SW 1271 (cell line): ENCODE results near the gene KAT6B.

Experiments used
- DNase-seq, 2 experiments: peaks; one replicate each; lab custom pipeline; 2025; lab: John Stamatoyannopoulos, UW

KAT6B gene

DNA sequence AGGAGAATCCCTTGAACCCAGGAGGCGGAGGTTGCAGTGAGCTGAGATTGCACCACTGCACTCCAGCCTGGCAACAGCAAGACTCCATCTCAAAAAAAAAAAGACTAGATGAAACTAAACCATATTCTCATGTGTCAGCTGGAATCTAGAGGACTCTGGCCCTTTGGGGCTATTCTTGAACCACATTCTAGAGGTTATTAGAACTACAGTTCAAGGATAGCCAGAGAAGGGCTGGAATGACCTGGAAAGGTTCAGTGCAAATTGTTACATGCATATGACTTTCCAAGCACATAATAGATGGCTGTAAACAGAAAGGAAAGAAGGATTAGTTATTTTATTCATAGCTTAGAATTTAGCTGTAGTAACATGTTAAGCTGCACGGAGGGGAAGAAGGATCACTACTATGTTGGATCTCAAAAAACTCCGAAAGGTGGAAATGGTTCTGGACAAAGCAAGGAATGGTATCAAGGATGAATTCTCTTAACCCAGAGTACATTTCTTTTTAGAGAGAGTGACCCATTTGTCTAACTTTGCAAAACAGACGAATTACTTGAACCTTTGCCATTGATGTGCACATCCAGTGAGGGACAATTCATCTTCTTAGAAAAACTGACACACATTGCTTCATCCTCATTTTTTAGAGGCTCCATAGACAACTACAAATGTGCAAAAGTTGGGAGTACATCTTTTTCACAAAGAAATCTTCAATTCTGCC, 161.1 kb downstream of the KAT6B start:
- DNase-seq, result no peak

DNA sequence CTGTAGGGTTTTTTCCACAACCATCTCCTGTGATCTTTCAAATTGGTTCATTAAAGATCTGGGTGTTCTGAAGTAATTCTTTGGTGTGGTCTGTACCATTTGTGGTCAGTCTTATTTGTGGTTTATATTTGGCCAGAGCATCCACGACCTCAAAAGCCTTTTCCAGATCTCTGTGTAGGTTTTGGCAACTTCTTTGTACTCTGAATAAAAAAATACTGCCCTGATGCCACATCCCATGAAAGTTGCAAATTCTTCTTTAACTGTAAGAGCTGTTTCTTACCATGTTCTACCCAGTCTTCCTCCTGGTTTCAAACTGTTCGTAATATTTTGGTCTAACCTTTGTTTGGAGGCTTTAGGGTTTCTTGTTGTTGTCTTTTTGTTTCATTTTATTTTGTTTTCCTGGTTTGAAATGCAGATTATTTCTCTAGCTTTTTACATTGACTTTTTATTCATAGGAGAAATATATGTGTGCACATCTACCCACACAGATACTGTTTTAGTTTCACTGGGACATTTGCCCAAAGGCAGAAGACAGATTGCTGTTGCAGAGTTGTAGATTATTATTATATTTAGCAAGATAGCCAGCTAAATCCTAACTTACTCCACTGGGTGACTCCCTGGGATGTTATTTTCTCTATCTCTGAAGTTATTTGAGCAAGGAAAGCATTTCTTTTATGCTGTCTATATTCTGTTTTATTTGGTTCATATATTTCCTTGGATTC, 161.8 kb downstream of the KAT6B start:
- DNase-seq, result no peak

DNA sequence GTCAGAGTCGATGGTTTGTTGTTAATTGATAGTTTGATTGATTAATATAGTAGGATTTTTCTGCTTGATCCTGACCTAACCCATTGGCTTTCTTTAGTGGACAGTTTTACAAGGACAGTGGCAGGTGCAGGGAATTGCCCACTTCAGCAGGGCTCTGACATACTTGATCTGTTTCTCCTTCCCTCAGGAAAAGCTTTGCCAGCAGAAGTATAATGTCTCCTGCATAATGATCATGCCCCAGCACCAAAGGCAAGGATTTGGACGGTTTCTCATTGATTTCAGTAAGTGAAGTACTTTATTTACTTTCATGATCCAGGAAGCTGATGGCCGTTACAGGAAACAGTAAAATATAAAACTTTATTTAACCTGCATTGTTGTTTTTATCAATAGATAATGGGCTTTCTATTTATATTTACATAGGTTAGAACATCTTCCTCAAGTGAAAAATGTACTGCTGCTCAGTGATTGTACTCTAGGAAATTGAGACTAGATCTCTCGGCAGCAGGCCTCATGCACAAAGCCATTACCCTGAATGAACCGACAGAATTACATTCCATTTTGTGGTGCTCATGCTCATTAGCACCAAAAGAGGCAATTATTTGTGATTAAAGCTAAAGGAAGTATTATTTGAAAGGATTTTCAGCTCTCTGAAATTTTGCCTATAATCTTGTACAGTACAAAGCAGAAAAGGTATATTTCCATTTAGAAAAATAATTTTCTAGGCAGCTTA, 162.6 kb downstream of the KAT6B start:
- no peak for DNase-seq

DNA sequence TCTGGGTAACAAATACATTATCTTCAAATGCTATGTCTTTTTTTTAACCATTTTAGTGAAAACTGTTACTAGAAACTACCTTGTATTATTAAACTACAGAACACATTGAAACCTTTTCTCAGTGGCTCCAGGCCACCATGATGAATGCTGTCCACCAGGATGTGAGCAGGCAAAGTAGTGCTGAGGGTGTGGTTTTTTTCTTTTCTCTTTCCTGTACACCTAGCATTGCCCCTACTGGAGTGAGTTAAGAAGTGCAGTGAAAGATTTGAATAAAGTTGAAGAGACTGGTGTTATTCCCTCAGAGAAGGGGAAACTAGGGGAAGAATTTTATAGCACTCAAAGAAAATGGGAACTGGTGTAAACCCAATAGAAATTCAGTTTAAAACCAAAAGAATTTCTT, 165.0 kb downstream of the KAT6B start:
- DNase-seq, result peak; percentile 8 to 51

DNA sequence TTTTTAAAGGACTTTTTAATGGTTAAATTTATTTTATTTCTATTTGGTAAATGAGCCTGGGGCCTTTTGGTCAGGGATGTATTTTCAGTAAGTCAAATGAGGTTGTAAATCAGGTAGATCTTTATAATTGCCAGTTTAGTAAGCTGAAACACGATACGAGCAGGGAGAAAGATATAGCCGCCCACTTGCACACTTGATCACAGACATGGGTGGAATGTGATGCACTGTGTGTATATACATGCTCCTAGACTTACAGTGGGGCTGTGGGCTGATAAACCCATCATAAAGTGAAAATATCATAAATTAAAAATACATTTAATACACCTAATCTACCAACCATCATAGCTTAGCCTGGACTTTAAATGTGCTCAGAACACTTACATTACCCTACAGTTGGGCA, 165.7 kb downstream of the KAT6B start:
- no peak for DNase-seq

DNA sequence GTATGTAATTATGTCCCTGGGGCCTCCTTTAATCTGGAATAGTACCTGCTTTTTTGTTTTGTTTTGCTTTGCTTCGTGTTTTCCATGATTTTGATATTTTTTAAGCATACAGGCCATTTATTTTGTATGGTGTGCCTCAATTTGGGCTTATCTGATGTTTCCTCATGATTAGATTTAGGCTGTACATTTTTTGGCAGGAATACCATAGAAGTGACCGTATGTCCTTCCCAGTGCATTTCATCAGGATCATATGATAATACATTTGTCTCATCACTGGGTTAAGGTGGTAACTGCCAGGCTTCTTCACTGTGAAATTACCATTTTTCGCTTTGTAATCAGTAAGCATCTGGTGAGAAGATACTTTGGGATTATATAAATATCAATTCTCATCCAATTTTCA, 167.2 kb downstream of the KAT6B start:
- no peak for DNase-seq

DNA sequence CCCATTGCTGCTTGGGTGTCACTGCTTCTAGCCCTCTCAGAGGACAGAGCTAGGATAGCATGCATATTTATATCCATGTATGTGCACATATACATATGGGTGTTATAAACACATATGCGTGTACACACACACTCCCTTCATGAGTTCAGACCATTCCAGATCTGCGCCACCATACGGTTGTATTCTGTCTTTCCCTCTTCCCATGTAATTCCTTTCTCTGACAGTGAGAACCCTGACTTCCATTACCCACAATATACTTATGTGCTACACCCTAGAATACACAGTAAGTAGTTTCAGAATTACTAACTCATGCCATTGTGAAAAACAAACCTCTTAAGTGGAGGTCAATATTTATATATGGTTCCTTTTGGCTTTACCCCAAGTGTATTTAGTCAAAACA, 168.5 kb downstream of the KAT6B start:
- DNase-seq, result no peak

DNA sequence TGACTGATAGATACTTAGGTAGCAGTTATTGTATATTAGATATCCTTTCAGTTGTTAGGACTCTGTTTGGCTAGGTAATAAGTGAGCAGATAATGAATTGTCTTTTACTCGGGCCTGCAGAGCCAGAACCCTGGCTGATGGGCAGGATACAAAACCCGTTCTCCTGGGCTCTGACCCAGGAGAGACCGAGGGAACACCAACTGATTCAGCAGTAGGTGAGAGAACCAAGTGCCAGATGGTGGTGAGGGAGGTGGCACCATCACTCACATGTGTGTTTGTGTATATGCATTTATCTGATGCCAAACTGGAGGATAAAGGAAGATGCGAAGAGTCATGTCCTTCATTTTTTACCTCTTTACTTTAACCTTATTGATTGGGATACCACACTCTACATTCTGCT, 169.4 kb downstream of the KAT6B start:
- DNase-seq, result no peak

DNA sequence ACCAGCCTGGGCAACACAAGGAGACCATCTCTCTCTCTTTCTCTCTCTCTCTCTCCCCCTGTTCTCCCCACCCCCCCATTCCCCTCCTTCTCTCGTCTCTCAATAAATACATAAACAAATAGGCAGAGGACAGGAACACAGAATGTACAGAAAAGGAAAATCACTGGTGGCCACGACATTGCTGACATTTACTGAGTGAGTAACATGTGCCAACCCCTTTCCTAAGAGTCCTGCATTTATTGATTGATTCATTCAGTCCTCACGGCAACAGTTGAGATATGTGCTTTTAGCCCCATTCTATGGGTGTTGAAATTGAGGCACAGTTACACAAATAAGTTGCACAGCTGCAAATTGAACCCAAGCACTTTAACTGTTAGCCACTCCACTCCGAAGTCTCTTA, 170.8 kb downstream of the KAT6B start:
- no peak for DNase-seq

DNA sequence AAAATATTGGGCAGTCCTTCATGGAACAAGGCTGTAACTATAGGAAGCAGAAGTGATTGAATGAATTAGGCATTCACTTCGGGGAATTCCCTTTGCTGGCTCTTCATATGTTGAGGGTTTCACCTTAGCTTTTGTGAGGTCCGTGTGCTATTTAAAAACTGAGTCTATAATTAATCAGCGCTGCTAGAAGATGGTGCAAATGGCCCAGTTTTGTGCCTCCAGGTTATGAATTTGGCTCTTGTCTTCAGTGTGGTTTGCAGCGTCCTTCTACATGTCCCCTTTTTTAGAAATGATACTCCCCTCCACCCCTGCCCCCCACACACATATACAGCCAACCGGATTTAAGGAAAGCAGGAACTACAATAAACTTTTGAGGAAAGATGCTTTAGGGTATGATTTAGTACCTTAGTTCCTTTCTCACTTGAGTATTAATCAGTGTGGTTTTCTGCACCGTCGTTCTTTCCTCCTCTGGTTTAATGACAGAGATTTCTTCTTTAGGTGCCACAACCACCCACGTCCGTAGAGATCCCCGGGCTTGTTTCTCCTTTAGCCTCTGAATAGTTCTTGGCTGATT, 174.4 kb downstream of the KAT6B start:
- no peak for DNase-seq

DNA sequence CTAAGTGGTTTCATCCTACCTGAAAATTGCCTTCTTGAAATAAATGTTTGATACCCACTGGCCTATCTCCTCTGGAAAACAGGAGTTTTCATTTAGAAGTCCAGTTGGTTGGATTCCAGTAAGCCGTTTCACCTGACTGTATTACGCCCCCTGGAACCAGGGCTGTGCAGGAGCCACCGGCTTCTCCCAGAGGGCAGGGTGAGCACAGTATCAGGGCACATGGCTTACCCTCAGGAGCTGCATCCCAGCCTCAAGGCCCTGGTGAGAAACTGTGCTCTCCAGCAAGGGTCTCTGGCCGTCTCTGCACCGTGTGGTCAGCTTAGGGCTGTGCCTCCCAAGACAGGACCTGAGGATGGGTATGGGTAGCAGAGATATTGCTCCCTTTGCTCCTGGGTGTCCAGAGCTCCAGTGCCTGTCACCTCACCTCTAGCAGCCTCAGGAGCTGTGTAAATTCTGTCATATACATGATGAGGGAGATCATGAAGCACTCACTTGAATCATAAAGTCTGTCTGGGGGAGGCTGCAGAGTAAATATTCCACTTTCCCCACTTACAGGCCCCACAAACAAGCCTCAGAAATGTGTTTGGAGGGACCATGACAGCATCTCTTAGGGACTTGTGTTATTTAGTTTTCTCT, 175.4 kb downstream of the KAT6B start:
- DNase-seq, result no peak

DNA sequence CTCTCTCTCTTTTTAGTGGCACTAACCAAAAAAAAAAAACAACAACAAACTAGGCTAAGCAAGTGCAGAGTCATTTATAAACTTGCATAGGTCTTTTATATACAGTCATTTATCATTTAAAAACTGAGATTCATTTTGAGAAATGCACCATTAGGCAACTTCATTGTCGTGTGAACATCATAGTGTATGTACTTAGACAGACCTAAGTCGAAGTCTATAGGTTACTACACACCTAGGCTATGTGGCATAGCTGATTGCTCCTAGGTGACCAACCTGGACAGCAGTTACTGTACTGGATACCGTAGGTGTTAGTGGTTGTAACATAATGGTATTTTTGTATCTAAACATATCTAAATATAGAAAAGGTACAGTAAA, 175.9 kb downstream of the KAT6B start:
- DNase-seq, result no peak

DNA sequence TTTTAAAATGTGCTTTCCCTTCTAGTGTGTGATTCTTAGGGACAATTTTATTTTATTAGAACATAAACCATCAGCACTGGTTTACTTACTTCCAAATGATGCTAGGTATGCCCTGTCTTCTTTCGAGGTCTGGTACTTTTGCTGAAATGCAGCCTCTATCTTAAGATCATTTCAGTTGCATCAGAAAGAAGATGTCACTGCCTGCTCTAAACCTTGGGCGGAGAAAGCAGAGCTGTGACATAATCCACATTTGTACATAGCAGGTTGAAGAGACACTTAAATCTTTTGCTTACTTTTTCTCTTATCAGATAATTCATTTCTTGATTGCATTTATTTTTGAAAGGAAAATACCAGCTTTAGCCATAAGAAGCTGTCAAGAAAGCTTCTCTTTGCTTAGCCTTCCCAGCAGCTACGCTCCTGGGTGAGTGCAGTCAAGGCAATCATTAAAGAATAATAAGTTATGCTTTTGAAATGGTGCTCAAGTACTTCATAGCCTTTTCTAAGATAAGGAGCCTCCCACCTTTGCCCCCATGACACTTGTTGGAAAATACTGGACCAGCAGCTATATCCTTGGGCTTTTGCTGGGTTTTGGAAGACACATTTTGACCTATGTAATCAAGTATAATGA, 176.7 kb downstream of the KAT6B start:
- no peak for DNase-seq

DNA sequence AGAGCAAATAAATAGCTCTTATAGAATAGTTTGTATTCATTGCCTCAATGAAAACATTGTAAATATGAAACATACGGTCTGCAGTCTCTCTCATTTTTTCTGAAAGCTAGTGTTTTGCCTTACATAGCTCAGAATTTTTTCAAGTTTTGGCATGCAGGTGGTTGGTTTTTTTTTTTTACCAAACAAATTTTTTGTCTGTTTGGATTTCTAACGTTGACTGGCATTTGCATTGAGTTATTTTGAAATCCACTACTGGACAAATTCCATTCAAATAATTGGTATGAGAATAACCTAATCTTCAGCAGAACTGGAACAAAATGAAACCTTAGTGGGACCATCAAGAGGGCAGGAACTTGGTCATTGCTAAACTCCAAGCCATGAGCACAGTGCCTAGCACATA, 177.5 kb downstream of the KAT6B start:
- DNase-seq, result no peak

DNA sequence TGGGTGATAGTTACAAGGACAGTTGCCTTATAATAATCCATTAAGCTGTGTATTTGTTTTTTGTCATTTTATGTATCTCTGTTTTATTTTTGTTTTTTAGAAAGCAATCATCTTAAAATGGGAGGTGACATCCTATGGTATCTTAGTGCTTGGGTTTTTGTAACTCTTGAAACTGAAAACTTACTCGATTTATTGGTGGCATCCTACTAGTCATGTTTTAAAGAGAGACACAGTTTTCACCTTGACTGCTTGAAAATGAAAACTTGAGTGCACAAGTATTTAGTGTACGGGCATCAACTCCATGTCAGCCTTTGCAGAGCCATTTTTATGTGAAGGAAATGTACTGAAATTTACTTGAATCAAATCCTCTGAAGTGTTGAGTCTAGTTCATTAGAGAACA, 181.2 kb downstream of the KAT6B start:
- no peak for DNase-seq

DNA sequence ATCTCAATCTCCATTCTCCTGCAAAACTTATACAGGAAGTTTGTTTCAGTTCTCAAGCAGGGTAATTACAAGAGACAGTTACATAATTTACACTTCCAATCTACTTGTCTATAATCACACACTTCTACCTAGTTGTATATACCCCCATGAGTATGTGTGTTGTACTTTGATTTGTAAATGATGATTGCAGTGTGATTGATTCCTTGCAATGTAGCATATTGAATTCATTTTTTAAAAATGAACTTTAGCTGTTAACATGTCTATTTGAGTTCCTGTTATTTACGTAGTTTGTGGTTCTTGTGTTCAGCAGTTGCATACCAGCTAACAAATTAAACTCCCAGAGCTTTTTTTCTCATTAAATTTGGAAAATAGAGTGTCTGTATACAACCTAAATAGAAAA, 182.6 kb downstream of the KAT6B start:
- DNase-seq, result no peak

DNA sequence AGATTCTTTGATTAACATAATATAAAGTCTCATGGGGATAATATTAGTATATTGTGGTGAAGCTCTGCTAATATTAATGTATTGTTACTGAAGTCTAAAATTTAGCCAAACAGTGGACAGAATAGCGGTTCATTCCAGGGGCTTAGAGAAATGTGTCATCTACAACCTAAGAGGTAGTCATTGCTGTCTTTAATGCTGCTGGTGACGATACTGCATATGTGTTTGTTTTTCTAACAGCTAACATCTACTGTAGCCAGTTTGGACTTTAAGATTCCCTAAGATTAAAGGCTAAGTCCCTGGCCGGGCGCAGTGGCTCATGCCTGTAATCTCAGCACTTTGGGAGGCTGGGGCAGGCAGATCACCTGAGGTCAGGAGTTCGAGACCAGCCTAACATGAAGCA, 183.0 kb downstream of the KAT6B start:
- no peak for DNase-seq

DNA sequence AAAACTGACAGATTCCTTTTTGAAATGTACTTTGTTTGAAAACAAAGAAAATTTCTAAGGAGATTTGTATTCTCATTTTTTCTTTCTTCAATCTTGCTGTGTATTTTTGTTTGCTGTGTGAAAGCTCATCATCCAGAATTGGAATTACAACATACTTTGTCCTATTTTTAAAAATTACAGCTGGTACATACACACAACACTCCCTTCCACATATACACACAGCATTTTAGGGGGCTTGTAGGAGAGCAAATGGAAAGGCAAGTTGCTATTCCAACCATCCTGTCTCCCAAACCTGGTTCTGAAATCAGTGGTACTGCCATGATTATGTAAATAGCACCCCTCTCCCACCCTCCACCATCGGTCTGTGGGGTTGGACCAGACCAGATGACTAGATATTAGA, 184.0 kb downstream of the KAT6B start:
- no peak for DNase-seq

DNA sequence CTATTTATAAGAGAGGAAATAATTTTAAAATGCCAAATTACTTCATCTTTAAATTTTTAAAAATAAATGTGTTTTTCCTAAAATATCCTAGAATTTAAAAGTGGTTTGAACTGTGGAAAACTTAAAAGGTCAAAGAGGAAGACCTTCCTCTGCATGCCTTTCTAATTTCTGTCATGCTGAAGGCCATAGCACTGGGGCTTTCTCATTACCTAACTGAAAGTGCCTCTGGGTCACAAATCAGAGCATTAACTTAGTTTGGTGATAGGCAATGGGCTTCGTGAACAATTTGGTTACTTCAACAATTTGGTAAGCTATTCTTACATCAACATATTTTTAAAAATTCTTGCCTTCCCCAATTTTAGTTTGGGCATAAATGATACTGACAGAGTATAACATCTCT, 184.8 kb downstream of the KAT6B start:
- DNase-seq, result no peak

DNA sequence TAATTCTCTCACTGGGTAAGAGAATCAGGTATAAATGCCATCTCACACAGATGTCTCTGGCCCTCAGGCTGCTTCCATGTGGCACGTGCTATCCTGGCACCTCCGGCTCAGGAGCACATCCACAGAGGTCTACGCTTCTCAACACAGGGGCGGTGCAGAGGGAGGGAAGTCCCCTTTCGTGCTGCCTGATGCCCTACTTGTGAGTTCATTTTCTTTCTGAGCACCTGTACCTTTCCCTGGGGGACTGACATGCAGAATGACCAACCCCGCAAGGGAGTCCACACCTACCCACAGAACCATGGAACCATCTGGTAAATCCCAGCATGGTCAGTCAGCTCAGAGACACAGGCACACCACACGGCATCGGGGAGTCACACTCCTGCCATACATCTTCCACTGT, 186.1 kb downstream of the KAT6B start:
- DNase-seq, result no peak

DNA sequence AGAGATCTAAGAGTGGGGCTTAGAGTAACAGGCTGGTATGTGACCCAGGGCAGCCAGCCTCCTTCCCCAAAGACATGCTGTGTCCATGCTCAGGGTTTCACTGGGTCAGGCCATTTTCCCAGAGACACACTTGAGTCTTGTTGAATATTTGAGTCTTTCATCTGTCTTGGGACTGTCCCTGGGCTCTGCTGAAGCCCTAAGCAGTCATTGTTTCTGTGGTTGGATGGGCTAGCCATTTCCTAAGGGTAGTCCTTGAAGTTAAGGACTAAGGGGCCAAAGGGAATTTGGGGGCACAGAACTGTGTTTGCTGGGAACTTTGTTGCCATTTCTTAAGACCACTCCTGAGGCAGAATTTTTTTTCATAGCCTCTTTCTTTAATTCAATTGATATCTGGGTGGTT, 186.6 kb downstream of the KAT6B start:
- DNase-seq, result no peak

DNA sequence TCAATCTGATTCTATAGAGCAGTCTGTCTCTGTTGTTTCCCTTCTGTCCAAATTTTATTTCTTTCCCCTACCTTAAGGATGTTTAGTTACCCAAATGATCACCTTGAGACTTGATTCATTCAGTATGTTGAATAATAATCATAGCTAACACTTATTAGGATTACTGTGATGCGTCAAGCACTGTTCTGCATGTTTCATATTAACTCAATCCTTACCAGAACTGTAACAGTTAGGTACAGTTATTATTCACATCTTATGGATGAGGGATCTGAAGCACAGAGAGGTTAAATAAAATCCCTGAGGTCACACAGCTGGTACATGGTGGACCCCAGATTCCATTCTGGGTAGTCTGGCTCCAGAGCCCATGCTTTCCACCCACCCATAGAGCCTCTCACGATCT, 187.1 kb downstream of the KAT6B start:
- DNase-seq, result no peak
